GM10248 (cell line): ENCODE measurements around the gene POP4.

ENCODE experiments used
- CTCF ChIA-PET: fragments of 300-600 bp; sonication (Branson Sonifier 250); formaldehyde crosslinking; extraction: SDS; loops from one replicate; lab custom pipeline; 2021; ENCODE audit warnings: antibody characterized with exemption; lab: Yijun Ruan, JAX
- POLR2A ChIA-PET: fragments of 350-650 bp; sonication (Branson Sonifier 250); formaldehyde crosslinking; extraction: SDS; loops from one replicate; lab custom pipeline; 2020; ENCODE audit warnings: antibody characterized with exemption; lab: Yijun Ruan, JAX
- DNase-seq: peaks from one replicate; pipeline ENCODE4 v3.0.0; 2012; ENCODE audit errors: extremely low spot score
- TF ChIP-seq, protein P1 (sequence below): IDR thresholded peaks from 2 replicates; pipeline ENCODE4 v1.5.1; 2012; ENCODE audit warnings: mild to moderate bottlenecking, low read depth; ENCODE audit errors: extremely low read depth, missing control alignments, control extremely low read depth

Gene POP4

DNA sequence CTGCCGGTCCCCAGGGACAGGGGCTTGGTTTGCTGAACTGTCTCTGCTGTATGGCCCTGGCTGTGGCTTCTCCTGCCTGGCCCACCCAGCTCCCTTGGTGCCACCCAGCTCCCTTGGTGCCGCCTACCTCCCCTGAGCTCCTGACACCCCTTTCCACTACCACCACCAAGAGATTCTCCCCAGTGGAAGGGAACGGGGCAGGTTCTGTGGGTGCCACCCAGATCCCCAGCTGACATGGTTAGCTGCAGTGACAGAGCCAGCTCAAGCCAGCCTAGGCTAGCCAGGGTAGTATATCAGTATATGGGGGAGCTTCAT, 28.5 kb upstream of the POP4 start:
- ChIA-PET POLR2A (no interaction called here), CTCF (interaction anchor here (2.0 to 2.5 kb wide), 2 partner anchors 10 to 33 kb away, joined by 4 to 11 read pairs; no protein-coding TSS in a partner anchor)
- no peak for DNase-seq
- TF ChIP-seq, protein P1, sequence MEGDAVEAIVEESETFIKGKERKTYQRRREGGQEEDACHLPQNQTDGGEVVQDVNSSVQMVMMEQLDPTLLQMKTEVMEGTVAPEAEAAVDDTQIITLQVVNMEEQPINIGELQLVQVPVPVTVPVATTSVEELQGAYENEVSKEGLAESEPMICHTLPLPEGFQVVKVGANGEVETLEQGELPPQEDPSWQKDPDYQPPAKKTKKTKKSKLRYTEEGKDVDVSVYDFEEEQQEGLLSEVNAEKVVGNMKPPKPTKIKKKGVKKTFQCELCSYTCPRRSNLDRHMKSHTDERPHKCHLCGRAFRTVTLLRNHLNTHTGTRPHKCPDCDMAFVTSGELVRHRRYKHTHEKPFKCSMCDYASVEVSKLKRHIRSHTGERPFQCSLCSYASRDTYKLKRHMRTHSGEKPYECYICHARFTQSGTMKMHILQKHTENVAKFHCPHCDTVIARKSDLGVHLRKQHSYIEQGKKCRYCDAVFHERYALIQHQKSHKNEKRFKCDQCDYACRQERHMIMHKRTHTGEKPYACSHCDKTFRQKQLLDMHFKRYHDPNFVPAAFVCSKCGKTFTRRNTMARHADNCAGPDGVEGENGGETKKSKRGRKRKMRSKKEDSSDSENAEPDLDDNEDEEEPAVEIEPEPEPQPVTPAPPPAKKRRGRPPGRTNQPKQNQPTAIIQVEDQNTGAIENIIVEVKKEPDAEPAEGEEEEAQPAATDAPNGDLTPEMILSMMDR = no peak

DNA sequence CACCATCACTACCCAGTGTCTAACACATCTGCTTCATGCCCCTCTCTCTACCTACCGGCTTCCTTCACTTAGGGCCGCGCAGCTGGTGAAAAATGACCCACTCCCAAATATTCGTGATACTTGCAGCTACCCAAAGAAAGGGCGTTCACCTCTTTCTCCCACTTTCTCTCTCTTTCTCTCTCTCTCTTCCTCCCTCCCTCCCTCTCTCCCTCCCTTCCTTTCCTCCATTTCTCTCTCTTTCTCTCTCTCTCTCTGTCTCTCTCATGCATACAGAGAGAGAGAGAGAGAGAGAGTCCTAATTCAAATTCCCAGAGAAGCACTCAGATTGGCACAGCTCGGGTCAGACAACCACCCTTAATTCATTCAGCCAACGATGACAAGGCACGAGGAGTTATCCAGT, 27.7 kb upstream of the POP4 start:
- TF ChIP-seq, protein P1 = no peak
- POLR2A ChIA-PET = no interaction called here
- CTCF ChIA-PET = no interaction called here
- DNase-seq = no peak

- TF ChIP-seq, protein P1 = no peak
- DNase-seq = no peak
- ChIA-PET CTCF (no interaction called here), POLR2A (no interaction called here)
Observed at GRCh38 chr19:29579308-29579910, 26.7 kb upstream of the POP4 start.

DNA sequence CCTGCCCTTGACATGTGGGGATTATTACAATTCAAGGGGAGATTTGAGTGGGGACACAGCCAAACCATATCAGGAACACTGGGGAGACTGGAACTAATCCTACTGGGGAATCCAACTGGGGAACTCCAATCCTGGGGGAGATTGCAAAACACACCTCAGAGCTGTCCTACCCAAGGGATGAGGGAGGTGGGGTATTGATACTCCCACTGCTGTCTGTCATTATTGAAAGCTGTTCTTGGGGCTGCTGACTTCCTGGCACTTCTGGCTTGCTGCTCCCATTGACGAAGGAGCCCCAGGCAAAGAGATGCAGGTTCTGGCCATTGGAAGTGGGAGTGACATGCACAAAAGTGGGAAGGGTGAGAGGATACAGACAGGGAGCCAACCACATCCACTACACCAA, 24.7 kb upstream of the POP4 start:
- CTCF ChIA-PET = no interaction called here
- POLR2A ChIA-PET = no interaction called here

GRCh38 chr19:29583196-29583999, 22.7 kb upstream of the POP4 start:
- TF ChIP-seq, protein P1 = no peak
- ChIA-PET CTCF (interaction anchor here (0.9 to 2.1 kb wide), 2 partner anchors 9 to 14 kb away, joined by 4 to 5 read pairs; no protein-coding TSS in a partner anchor), POLR2A (interaction anchor here (0.8 kb wide), 1 partner anchor 23 kb away, joined by 3 read pairs; the partner anchor contains the start of gene POP4)
- DNase-seq = no peak

More for the DNA sequence above, 24.7 kb upstream of the POP4 start:
- no peak for DNase-seq
- TF ChIP-seq, protein P1 = no peak

- POLR2A ChIA-PET = no interaction called here
- TF ChIP-seq, protein P1 = no peak
- CTCF ChIA-PET = interaction anchor here (1.3 kb wide), 1 partner anchor 20 kb away, joined by 4 read pairs; the partner anchor contains the start of gene POP4
- DNase-seq = no peak
Observed at GRCh38 chr19:29586401-29586800, 19.7 kb upstream of the POP4 start.
